Measurements from ENCODE around the gene SLC6A8.

GRCh38 chrX:153657161-153657560, 30.6 kb upstream of the SLC6A8 start:
- TF ChIP-seq CTCF (IDR thresholded peaks at IDR 0.05) (no peak), POLR2A (IDR thresholded peaks at IDR 0.05) (no peak), EP300 (IDR thresholded peaks at IDR 0.05) (no peak)
